ENCODE measurements around the gene TMEM131L. TPM values are rescaled to one million over a fixed set of nuclear protein-coding genes. Genes with fewer than 3 reads are reported as not detected.

The TMEM131L gene
- total RNA-seq, 3 donors from 2014 or later = 5.9 to 9.8 (median 6.7) TPM

DNA sequence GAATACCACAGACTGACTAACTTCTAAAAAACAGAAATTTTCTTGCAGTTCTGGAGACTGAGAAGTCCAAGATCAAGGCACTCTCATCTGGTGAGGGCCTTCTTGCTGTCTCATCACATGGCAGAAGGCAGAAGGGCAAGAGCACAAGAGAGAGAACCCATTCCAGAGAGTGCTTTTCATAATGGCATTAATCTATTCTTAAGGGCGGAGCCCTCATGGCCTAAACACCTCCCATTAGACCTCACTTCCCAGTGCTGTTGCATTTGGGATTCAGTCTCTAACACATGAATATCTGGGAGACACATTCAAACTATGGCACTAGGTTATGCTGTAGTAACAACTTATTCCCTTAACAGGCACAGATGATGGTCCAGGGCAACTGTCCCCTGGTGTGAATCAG is 180.8 kb downstream of the TMEM131L start:
- Histone ChIP-seq H3K4me3 (no peak overlapping the region), H3K36me3 (ENCODE audit: low read depth) (no peaks in the 10 kb centered on the region), H3K9me3 (no peaks in the 10 kb centered on the region), H3K4me1 (ENCODE audit: low read depth) (no peaks in the 10 kb centered on the region)
- intact Hi-C loops (cut with DNase I, micrococcal nuclease) = loop anchor here in 1 of 2 donors (10.0 kb wide), 1 partner anchor 502 kb away; no protein-coding TSS in a partner anchor
- ATAC-seq (no peak), DNase-seq (no peak)
- TF ChIP-seq, protein P1, sequence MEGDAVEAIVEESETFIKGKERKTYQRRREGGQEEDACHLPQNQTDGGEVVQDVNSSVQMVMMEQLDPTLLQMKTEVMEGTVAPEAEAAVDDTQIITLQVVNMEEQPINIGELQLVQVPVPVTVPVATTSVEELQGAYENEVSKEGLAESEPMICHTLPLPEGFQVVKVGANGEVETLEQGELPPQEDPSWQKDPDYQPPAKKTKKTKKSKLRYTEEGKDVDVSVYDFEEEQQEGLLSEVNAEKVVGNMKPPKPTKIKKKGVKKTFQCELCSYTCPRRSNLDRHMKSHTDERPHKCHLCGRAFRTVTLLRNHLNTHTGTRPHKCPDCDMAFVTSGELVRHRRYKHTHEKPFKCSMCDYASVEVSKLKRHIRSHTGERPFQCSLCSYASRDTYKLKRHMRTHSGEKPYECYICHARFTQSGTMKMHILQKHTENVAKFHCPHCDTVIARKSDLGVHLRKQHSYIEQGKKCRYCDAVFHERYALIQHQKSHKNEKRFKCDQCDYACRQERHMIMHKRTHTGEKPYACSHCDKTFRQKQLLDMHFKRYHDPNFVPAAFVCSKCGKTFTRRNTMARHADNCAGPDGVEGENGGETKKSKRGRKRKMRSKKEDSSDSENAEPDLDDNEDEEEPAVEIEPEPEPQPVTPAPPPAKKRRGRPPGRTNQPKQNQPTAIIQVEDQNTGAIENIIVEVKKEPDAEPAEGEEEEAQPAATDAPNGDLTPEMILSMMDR (IDR thresholded peaks at IDR 0.05) = no peak

DNA sequence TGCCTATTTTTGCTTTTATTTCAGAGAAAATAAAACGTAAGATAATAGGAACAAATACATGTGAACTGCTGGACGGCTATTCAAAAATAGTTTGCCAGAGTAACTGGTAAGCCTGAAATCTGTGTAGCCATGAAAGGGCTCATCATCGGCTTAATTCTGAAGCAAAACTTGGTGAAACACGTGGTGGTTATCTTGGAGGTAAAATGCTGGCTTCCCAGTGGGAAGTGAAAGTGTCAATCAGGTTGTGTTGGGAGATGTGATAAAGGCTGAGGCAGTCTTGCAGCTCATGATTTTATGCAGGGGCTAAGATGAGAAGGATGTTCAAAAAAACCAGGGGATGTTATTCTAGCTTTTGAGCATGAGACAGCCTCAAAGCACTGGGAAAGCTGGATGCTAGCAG is 181.8 kb downstream of the TMEM131L start:
- Histone ChIP-seq H3K4me3 (no peak overlapping the region), H3K36me3 (ENCODE audit: low read depth) (no peaks in the 10 kb centered on the region), H3K9me3 (no peaks in the 10 kb centered on the region), H3K4me1 (ENCODE audit: low read depth) (no peaks in the 10 kb centered on the region)
- TF ChIP-seq, protein P1 (IDR thresholded peaks at IDR 0.05) = no peak
- DNase-seq = no peak
- no peak for ATAC-seq
- intact Hi-C loops (cut with DNase I, micrococcal nuclease) = loop anchor here in 1 of 2 donors (10.0 kb wide), 1 partner anchor 503 kb away; no protein-coding TSS in a partner anchor

DNA sequence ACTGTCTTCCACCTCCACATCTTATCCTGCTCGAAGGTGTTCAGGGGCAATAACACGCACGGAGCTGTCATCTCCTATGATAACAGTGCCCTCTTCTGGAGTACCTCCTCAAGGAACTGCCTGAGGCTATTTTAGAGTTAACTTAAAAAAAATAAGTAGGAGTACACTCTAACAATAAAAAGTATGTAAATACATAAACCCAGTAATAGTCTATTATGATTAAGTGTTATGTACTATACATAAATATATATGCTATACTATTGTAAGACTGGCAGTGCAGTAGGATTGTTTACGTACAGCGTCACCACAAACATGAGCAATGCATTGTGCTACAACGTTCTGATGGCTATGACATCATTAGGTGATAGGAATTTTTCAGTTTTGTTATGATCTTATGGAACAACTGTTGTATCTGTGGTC is 183.4 kb downstream of the TMEM131L start:
- ATAC-seq = peak; percentile 26
- Histone ChIP-seq H3K9me3 (no peaks in the 10 kb centered on the region), H3K36me3 (ENCODE audit: low read depth) (no peaks in the 10 kb centered on the region), H3K4me3 (no peak overlapping the region), H3K4me1 (ENCODE audit: low read depth) (no peaks in the 10 kb centered on the region)
- peak in 1 of 3 donors; percentile 20 for DNase-seq
- intact Hi-C loops (cut with DNase I, micrococcal nuclease) = loop anchor here in 1 of 2 donors (10.0 kb wide), 1 partner anchor 505 kb away; no protein-coding TSS in a partner anchor
- TF ChIP-seq, protein P1 (IDR thresholded peaks at IDR 0.05) = no peak

- H3K36me3 ChIP-seq (ENCODE audit: low read depth) = no peaks in the 10 kb centered on the region
- H3K9me3 ChIP-seq = no peaks in the 10 kb centered on the region
- no peak for ATAC-seq
- H3K4me1 ChIP-seq (ENCODE audit: low read depth) = no peaks in the 10 kb centered on the region
- TF ChIP-seq, protein P1 (IDR thresholded peaks at IDR 0.05) = no peak
- no peak for DNase-seq
- intact Hi-C loops (cut with DNase I, micrococcal nuclease) = no loop called here
- no peak overlapping the region for H3K4me3 ChIP-seq
Measured at GRCh38 chr4:153651116-153651515, 185.0 kb downstream of the TMEM131L start.

GRCh38 chr4:153651587-153651986 is 185.4 kb downstream of the TMEM131L start:
- Histone ChIP-seq H3K4me3 (no peak overlapping the region), H3K9me3 (no peaks in the 10 kb centered on the region), H3K36me3 (ENCODE audit: low read depth) (no peaks in the 10 kb centered on the region), H3K4me1 (ENCODE audit: low read depth) (no peaks in the 10 kb centered on the region)
- DNase-seq (peak in 2 of 3 donors; percentile 29 to 69), ATAC-seq (peak; percentile 76)
- intact Hi-C loops (cut with DNase I, micrococcal nuclease) = no loop called here
- TF ChIP-seq, protein P1 (IDR thresholded peaks at IDR 0.05) = no peak

Data from mucosa of descending colon (tissue), 3 donors.